ENCODE results near the gene ZAR1L.
"Not testable (repeated sequence)": the region's sequence is repeated elsewhere in the genome, so short reads cannot be mapped to it uniquely, and the experiment has no call there.

Gene ZAR1L, protein sequence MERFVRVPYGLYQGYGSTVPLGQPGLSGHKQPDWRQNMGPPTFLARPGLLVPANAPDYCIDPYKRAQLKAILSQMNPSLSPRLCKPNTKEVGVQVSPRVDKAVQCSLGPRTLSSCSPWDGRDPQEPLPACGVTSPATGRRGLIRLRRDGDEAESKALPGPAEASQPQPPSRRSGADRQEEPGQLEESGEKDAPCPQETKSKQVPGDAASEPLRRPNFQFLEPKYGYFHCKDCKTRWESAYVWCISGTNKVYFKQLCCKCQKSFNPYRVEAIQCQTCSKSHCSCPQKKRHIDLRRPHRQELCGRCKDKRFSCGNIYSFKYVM

DNA sequence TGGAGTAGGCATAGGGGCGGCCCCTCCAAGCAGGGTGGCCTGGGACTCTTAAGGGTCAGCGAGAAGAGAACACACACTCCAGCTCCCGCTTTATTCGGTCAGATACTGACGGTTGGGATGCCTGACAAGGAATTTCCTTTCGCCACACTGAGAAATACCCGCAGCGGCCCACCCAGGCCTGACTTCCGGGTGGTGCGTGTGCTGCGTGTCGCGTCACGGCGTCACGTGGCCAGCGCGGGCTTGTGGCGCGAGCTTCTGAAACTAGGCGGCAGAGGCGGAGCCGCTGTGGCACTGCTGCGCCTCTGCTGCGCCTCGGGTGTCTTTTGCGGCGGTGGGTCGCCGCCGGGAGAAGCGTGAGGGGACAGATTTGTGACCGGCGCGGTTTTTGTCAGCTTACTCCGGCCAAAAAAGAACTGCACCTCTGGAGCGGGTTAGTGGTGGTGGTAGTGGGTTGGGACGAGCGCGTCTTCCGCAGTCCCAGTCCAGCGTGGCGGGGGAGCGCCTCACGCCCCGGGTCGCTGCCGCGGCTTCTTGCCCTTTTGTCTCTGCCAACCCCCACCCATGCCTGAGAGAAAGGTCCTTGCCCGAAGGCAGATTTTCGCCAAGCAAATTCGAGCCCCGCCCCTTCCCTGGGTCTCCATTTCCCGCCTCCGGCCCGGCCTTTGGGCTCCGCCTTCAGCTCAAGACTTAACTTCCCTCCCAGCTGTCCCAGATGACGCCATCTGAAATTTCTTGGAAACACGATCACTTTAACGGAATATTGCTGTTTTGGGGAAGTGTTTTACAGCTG, at the start of gene ZAR1L, which contains the start of gene BRCA2:
TSS of gene ZAR1L (minus strand) at position 126 of the 790 bp plus-strand sequence. CDS start 3,438 bp downstream, outside the sequence.
TSS of gene BRCA2 (plus strand) at position 271 of the 790 bp plus-strand sequence. CDS start 953 bp downstream, outside the sequence.
- peak; percentile 78 for DNase-seq

DNA sequence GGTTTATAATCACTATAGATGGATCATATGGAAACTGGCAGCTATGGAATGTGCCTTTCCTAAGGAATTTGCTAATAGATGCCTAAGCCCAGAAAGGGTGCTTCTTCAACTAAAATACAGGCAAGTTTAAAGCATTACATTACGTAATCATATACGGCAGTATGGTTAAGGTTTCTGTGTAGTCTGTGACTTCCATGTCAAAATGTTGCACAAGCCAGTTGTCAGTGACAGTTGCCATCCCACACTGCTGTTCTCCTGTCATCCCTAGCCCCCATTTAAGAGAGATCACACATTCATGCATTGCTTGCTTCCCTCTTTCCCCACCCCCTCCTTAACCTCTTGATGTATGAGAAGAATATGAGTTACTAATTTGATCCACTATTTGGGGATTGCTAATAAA, 47.4 kb upstream of the ZAR1L start:
- no peak for DNase-seq

DNA sequence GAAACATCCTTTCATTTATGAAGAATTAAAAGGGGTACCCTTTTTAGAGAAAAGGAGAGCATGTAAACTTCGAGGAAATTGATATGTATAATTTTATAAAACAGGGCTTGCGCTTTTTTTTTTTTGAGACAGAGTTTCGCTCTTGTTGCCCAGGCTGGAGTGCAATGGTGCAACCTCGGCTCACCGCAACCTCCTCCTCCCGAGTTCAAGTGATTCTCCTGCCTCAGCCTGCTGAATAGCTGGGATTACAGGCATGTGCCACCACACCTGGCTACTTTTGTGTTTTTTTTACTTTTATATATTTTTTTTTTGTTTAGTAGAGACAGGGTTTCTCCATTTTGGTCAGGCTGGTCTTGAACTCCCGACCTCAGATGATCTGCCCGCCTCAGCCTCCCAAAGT, 40.8 kb upstream of the ZAR1L start:
- not testable (repeated sequence) for DNase-seq

- no peak for DNase-seq
Observed at GRCh38 chr13:32354040-32354439, 38.9 kb upstream of the ZAR1L start.

DNA sequence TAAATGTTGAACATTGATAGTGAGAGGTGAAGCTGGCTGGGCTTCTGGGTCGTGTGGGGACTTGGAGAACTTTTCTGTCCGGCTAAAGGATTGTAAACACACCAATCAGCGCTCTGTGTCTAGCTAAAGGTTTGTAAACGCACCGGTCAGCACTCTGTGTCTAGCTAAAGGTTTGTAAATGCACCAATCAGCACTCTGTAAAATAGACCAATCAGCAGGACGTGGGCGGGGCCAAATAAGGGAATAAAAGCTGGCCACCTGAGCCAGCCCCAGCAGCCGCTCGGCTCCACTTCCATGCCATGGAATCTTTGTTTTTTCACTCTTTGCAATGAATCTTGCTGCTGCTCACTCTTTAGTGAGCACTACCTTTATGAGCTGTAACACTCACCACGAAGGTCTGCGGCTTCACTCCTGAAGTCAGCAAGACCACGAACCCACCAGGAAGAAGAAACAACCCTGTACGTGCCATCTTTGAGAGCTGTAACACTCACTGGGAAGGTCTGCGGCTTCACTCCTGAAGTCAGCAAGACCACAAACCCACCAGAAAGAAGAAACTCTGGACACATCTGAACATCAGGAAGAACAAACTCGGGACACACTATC, 35.8 kb upstream of the ZAR1L start:
- not testable (repeated sequence) for DNase-seq

GRCh38 chr13:32347651-32348050, 32.5 kb upstream of the ZAR1L start:
- no peak for DNase-seq

DNA sequence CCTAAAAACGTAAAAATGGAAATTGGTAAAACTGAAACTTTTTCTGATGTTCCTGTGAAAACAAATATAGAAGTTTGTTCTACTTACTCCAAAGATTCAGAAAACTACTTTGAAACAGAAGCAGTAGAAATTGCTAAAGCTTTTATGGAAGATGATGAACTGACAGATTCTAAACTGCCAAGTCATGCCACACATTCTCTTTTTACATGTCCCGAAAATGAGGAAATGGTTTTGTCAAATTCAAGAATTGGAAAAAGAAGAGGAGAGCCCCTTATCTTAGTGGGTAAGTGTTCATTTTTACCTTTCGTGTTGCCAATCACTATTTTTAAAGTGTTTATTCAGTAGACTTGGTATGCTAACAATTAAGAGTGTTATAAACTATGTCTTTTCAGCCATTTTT, 25.8 kb upstream of the ZAR1L start:
- no peak for DNase-seq

GRCh38 chr13:32334671-32335070, 19.5 kb upstream of the ZAR1L start:
- DNase-seq = no peak

DNA sequence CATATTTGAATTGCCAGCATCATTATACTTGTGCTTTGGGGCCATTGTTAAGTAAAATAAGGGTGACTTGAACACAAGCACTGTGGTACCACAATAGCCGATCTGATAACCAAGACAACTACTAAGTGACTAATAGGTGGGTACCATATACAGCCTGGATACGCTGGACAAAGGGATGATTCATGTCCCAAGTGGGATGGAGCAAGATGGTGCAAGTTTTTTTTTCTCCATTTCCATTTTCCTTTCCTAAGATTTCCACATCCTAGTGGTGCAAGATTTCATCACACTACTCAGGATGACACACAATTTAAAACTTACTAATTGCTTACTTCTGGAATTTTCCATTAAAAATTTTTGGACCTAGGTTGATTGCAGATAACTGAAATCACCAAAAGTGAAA, 15.3 kb upstream of the ZAR1L start:
- DNase-seq = no peak

- DNase-seq = no peak
Observed at GRCh38 chr13:32323912-32324311, 8.7 kb upstream of the ZAR1L start.

- no peak for DNase-seq
Observed at GRCh38 chr13:32320528-32320927, 5.4 kb upstream of the ZAR1L start.

DNA sequence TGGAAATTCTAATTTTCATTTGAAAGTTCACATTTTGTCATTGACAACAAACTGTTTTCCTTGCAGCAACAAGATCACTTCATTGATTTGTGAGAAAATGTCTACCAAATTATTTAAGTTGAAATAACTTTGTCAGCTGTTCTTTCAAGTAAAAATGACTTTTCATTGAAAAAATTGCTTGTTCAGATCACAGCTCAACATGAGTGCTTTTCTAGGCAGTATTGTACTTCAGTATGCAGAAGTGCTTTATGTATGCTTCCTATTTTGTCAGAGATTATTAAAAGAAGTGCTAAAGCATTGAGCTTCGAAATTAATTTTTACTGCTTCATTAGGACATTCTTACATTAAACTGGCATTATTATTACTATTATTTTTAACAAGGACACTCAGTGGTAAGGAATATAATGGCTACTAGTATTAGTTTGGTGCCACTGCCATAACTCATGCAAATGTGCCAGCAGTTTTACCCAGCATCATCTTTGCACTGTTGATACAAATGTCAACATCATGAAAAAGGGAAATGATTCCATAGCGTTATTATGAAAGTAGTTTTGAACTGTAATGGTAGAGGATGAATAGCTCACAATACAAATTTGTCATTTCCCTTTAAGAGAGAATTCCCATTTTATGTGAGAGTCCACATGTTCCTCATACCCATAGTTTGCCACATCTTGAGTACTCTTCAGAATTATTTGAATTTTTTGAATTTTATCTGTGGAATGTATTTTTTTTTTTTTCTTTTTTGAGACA, 2.7 kb upstream of the ZAR1L start:
- DNase-seq = no peak

- no peak for DNase-seq
Observed at GRCh38 chr13:32316501-32316900, 1.3 kb upstream of the ZAR1L start.

DNA sequence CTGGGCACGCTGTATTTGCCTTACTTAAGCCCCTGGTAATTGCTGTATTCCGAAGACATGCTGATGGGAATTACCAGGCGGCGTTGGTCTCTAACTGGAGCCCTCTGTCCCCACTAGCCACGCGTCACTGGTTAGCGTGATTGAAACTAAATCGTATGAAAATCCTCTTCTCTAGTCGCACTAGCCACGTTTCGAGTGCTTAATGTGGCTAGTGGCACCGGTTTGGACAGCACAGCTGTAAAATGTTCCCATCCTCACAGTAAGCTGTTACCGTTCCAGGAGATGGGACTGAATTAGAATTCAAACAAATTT, 821 bp upstream of the ZAR1L start:
- DNase-seq = no peak

DNA sequence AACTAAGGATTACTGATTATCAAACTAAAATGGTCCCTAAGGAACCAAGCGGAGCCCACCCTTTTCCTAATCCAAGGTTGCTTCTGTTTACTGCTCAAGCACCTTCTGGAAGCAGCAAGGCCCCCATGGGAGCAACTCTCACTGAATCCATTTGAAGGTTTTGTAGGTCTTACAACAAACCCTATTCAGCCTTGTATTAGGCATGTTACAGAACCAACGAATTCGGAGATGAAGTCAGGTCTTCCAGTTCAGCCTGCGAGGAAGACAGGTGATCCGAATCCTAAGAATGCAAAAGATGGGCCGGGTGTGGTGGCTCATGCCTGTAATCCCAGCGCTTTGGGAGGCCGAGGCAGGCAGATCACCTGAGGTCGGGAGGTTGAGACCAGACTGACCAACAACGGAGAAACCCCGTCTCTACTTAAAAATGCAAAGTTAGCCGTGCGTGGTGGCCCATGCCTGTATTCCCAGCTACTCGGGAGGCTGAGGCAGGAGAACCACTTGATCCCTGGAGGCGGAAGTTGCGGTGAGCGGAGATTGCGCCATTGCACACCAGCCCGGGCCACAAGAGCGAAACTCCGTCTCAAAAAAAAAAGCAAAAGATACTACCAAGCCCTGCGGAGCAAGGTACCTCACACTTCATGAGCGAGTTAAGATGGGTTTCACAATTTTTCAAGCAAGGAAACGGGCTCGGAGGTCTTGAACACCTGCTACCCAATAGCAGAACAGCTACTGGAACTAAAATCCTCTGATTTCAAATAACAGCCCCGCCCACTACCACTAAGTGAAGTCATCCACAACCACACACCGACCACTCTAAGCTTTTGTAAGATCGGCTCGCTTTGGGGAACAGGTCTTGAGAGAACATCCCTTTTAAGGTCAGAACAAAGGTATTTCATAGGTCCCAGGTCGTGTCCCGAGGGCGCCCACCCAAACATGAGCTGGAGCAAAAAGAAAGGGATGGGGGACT, 609 bp downstream of the ZAR1L start:
- DNase-seq = peak; percentile 17

GRCh38 chr13:32311188-32311897, 3.8 kb downstream of the ZAR1L start:
- no peak for DNase-seq

- no peak for DNase-seq
Observed at GRCh38 chr13:32310134-32310706, 4.9 kb downstream of the ZAR1L start.

DNA sequence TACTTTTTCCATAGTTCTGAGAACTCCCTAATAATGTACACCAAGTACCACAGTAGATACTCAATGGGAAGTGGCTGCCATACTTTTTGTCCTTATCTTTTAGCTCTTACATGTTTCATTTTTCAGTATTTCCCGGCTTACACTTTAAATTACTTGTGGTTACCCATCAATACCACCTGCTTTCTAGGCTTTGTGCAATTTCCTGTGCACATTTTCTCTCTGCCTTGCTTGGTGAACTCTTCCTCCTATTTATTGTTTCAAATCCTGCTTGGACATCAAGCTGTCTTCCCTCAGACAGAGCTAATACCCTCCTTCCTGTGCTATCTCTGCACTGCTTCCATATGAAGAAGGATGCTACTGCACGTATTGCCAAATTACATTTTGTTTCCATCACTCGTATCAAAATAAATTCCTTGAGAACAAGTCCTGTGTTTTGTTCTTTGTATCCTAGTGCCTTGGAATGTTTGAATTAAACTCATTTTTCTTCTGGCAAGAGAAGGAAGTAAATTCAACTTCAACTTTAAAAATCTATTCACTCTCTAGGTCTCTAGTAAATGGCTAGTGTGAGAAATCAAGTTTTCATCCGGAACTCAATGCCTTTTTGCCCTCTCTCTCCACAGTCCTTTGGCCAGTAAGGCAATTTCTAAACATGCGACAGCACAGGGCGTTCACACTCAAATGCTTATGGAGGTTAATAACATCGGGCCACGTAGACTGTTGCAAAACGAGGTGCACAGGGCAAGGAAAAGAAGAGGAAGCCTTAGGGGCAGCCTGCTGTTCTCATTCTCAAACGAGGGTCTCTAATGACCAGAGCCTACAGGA, 5.6 kb downstream of the ZAR1L start:
- no peak for DNase-seq

- DNase-seq = no peak
Observed at GRCh38 chr13:32305646-32306045, 9.5 kb downstream of the ZAR1L start.

DNA sequence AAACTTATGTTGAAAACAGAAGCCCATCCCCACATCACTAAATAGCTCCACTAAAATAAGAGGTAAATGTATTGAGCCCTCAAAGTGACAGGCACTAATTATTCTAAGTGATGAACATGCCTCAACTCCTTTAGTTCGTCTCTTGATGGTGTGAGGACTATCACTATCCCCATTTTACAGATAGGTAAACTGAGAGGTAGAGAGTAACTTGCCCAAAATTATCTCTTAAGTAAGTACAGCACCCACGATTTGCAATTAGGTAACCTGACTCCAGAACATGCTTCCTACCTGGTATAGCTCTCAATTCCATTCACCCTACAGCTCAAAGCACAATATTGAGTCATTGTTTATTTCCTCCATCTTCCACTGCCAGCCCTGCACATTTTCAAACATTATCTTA, 12.7 kb downstream of the ZAR1L start:
- DNase-seq = no peak
